GM08714 (cell line): Measurements from ENCODE around the gene NME7.

Source experiments
- H3K4me3 ChIP-seq: fragments of 200-500 bp; sonication (Bioruptor generic); 2 replicates; pipeline ENCODE4 v1.5.1; 2014; ENCODE audit warnings: mild to moderate bottlenecking, low read length, inconsistent platforms
- ZNF274 ChIP-seq: IDR thresholded peaks from 2 replicates; pipeline ENCODE4 v1.6.1; 2012; ENCODE audit warnings: mild to moderate bottlenecking, low read depth, low read length

The NME7 gene

DNA sequence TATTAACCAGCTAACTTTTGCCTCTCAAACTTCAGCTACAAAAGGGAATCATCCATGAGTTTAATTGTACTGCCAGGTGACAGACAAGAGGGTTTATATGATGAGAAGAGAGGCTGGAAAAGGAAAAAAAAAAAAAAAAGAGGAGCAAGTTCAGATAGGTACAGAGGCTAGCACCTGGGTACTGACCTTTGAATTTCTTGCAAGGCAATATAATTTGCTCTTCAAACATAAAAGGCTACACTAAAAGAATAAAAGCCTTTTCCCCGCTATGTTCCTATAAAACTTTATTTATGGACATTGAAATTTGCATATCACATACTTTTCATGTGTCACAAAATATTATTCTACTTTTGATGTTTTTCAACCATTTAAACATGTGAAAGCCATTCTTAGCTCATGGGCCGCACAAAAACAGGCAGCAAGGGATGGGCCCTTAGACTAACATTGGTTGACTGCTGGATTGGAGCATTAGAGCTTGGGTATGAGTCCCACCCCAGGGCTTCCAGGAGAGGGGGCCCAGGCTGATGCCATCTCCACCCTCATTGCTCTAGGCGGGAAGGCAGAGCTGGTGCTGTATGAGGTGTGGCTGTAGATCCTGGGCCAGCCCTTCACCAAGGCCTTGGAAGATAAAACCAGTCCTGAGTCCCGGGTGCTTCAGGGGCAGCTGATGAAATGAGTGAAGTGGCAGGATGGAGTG is 216.8 kb downstream of the NME7 start:
- TF ChIP-seq ZNF274, result no peak
- no peak overlapping the region for H3K4me3 ChIP-seq

DNA sequence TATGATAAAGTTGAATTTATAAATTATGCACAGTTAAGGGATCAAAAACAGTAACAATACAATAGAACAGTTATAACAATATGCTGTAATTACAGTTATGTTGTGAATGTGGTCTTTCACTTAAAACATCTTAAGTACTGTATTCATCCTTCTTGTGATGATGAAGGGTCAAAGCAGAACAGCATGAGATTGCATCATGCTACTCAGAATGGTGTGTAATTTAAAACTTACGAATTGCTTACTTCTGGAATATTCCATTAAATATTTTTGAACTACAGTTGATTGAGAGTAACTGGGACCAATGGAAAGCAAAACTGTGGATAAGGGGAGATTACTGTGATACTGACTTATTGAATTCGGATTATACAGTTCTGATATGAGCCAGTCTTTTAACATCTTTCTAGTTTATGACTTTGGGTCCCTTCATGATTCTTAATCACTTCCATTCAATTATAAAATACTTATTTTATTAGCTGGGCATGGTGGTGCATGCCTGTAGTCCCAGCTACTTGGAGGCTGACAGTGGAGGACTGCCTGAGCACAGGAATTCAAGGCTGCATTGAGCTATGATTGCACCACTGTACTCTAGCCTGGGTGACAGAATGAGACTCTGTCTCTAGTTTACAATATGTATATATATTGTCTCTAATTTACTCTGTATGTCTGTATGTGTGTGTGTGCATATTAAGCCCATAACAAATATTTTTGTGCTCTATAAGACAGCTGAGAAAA is 217.9 kb downstream of the NME7 start:
- TF ChIP-seq ZNF274, result no peak
- H3K4me3 ChIP-seq, result no peak overlapping the region

DNA sequence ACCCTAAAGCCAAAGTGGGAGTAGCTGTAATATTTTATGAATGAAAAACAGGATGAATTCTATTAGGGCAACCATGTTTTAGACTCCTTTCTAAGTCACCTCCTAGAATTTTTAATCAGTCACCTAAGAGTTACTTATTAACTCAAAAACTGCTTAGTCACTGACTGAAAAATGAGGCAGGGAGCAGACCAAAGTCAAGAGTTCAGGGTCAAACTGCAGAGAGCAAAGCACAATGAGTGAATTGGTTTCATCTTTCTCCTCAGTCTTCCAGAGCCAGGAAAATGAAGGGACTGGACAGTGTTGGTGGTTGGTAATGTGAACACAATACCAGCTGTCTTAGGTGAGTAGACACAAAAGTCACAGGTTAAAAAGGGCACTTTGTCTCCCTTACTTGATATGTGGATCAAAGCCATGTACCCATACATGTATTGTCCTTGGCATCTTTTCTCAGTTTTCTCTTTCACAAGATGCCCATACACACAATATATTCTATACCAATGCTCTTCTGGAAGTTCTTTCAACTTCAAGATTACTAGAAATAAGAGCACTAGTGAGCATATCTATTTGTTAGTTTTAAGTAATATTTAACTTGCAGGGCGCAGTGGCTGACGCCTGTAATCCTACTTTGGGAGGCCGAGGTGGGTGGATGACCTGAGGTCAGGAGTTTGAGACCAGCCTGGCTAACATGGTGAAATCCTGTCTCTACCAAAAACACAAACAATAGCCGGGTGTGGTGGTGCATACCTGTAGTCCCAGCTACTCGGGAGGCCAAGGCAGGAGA is 218.9 kb downstream of the NME7 start:
- no peak for TF ChIP-seq ZNF274
- no peak overlapping the region; the same call in 1 of the 2 replicates for H3K4me3 ChIP-seq

DNA sequence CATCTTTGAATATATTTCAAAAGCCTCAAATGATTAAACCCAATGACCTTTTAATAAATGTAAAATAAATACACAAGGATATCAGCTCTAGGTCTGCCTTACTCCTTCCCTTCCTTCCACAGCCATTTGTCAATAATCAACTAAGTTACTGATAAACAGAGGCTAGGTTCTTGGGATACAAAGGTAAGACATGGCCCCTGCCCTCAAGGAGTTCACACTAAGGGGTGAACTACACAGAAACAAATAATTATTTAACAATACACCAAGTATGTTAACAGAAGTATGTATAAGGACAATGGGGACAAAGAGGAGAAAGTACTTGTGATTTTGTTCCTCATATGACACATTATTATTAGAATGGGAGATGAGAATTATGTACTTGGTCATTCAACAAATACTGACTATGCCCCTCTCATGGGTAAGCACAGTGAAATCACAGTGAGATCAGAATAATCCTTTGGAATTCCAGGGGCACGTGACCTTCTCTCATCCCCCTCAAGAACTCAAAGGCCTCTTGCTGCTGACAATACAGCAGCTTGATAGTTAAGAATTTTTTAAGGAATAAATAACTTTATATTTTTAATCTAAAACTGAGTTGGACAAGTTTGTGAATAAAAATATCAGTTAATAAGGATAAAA is 220.9 kb downstream of the NME7 start:
- TF ChIP-seq ZNF274, result no peak
- no peak overlapping the region for H3K4me3 ChIP-seq

DNA sequence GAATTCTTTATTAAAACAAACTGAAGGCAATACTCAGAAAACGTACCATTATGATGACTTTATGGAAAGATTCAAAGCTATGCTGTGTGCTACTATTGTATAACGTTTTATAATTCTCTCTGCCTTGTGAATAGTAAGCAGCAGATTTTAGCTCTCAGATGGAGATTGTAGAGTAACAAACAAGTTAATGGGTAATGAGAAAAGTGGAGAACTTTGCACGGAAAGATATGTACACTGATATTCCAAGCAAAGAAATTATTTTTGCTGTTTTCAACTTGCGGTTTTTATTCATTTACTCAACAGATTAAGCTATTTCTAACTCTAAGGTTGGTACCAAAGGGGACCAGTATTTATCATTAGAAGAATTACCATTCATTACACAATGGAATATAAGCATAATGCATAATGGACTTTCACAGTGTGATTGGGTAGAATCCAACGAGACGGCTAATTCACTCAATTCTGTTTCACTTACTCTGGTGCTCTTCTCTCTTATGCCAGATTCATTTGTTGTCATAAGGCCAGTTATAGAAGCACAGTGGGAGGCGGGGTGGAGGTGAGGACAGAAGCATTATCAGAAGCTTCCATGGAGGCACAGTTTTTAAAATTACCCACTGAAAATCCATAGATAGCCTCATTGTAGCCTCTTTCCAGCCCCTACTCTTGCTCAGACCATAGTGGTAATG is 222.5 kb downstream of the NME7 start:
- no peak for TF ChIP-seq ZNF274

DNA sequence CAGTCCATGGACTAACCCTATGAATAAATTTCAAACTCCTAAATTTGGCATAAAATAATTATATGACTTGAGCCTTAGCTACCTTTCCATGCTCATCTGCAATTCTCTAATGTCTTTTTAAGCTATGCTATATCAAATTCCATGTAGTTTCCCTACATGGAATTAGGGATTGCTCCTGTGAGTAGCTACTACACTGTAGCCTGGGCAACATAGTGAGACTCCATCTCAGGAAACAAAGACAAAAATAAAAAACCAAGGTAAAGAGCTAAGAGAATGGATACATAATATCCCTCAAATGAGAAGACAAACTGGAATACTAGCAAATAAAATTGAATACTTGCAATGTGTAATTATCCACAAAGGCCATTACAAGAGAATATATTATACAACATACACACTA is 223.6 kb downstream of the NME7 start:
- H3K4me3 ChIP-seq, result no peak overlapping the region
- TF ChIP-seq ZNF274, result no peak

More for the DNA sequence above, 222.5 kb downstream of the NME7 start:
- H3K4me3 ChIP-seq, result no peak overlapping the region

DNA sequence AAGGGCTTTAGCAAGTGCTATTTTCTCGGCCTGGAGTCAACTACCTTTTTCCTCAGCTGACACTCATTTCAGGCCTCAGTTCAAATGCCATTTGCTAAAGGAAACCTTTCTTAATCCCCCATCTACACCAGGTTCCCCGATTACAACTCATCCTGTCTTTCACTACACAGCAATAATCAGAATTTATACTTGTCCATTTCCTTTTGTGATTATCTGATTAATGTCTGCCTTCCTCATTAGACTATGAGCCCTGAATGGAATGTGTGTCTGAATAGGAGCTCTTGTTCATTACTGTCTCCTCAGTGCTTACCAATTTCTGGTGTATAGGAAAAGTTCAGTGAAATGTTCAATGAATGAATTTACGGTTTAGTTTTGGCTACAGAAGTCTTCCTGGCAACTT is 224.3 kb downstream of the NME7 start:
- H3K4me3 ChIP-seq, result no peak overlapping the region
- TF ChIP-seq ZNF274, result no peak

DNA sequence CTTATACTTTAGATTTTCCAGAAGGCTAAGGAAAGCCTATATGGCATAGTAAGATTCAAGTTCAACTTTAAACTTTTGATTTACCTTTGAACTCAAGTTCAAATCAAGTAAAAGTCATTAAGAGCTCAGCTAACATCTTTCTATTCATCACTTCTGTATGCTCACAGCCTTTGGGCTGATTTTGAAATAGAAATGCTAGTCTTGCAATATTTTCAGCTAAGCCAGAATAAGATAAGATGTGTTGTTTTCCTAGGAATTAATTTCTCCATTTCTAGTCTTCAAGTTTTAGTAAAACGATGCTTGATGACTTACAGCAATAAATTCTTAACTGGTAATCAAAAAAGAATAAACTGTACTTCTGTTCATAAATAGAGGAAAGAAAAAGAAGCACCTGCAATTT is 225.5 kb downstream of the NME7 start:
- no peak overlapping the region for H3K4me3 ChIP-seq
- no peak for TF ChIP-seq ZNF274

DNA sequence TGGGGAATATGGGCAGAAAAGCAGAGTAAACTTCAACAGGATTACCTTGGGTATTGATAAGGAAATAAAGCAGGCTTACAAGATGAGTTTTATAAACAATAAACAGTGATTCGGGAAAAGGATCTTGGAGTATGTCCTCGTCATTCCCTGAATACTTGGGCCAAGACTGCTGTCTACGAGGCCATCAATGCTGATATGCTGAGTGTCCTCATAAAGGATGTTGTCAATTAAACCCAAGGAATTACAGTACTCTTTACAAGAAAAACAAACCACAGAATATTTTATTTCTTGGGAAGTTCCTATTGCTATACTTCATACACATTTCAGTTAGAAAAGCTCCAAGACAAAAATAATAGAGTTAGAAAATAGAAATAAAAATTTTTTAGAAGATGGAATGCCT is 226.2 kb downstream of the NME7 start:
- no peak overlapping the region for H3K4me3 ChIP-seq
- TF ChIP-seq ZNF274, result no peak

DNA sequence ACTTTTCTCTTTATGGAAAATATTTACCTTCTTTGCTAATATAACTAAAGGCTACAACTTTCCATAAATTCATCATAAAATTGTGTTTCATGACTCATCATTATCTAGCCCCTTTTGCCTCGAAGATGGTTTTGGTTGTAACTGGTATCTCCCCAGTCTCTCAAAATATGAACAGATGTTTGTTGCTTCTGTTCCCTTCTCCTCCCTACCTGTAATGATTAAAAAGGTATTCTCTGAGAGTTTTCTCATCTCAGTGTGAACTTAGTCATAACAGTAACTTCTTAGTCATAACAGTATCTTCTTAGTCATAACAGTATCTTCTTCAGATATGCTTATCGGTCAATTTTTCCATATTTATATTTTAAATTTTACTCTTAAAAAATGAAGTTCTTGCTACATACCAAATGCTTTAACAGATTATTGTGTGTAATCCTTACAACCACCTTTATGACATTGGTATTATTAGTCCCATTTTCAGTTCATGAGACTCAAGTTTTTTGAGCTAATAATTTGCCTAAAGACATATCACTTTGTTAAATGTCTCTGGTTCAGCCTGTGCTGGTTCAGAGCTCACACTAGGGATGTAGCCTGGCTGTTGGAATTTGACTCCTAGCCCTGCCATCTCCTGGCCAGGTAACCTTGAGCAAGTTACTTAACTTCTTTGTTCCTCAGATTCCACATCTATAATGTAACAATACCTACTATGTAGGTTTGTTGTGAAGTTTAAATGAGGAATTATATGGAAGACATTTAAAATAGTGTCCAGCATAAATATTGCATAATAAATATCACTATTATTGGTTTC is 228.5 kb downstream of the NME7 start:
- TF ChIP-seq ZNF274, result no peak
- H3K4me3 ChIP-seq, result no peak overlapping the region

DNA sequence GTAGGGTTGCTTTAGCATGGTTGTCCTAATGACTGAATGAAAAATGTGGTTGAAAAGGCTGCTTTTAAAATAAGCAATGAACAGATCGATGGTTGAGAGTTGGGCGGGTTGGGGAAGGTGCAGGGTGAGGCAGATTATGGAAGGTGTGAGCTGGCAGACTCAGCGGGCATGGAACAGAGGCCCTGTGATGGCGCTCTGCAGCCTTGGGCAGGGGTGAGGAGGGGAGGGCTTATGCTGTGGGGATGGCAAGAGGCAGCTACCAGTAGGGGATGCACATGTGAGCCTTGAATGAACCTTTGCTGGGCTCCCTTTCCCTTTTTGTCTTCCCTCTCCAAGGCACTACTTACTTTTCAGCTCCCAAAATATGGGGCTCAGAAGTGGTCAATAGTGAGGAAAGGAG is 230.2 kb downstream of the NME7 start:
- H3K4me3 ChIP-seq, result no peak overlapping the region
- TF ChIP-seq ZNF274, result no peak

DNA sequence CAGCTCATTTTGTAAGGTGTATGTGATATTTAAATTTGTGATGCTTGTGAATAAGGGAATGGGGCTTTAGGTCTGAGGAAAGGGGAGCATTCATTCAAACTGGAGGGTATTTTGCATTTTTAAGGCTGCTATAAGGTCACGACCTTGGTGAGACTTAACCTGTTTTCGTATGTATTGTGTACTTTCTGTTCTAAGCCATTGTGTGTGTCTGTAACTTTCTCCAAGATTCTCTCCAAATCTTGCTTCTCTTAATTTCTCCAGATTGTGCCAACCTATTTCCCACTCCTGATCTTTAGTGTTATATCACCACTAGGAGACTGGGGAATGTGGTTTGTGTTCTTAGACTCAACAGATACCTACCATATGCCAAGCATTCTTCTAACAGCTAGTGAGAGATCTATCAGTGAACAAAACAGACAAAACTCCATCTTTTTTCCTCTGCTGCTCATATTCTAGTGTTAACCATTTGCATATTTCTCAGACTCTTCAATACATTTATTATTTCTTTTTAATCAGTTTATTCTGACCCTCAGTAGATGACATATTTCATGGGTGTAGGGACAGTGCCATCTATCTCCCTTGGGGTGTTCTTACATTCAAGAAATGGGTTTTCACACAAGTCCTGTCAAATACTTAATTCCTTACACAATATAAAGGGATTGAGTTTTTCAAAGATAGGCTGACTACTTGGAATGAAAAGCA is 233.6 kb downstream of the NME7 start:
- H3K4me3 ChIP-seq, result no peak overlapping the region
- no peak for TF ChIP-seq ZNF274

DNA sequence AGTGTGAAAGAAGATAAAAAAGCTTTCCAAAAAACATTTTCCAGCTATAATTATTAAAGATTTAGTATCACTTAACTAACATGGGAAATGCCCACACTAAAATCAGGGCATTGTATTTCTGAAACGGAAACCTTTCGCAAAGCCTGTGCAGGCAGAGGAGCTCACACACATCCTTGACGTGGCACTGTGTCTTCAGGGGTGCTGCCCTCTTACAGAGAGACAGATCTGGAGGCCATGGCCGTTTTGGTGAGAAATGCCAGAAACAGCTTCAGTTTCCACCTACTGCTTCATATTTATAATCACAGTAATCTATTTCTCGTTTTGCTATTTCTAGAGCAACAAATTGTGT is 234.4 kb downstream of the NME7 start:
- H3K4me3 ChIP-seq, result no peak overlapping the region
- TF ChIP-seq ZNF274, result no peak
